G401 (cell line): ENCODE measurements around the gene DCAF10. TPM values are rescaled to one million over a fixed set of nuclear protein-coding genes. Genes with fewer than 3 reads are reported as not detected.
A peak's percentile ranks its signal among the peaks of the same experiment; 100 is the strongest.
"Not testable (repeated sequence)": the region's sequence is repeated elsewhere in the genome, so short reads cannot be mapped to it uniquely, and the experiment has no call there.

Experiments
- DNase-seq: peaks from one replicate; pipeline ENCODE4 v3.0.0-alpha.2; 2015; ENCODE audit warnings: low spot score
- in situ Hi-C: cut with HindIII; loops from 2 replicates; pipeline ENCODE4 v1.10.0; 2016; ENCODE audit warnings: low sequenced_read_pairs, mixed read lengths
- total RNA-seq: library from RNA; depleted of rRNA; stranded (reverse); fragments of >200 nt; shearing (Covaris generic); gene quantifications from 2 replicates; pipeline ENCODE4 v1.2.3, GENCODE V29; 2014

DCAF10 gene
- total RNA-seq, 1 experiment from 2014 or later = 16.5 TPM

GRCh38 chr9:37903647-37904444 lies 103.2 kb downstream of the DCAF10 start, which contains the start of gene SLC25A51:
Gene SLC25A51 (minus strand): TSS chr9:37904127. CDS start chr9:37888550, 15,577 bp downstream.
- in situ Hi-C loops = no loop called here
- peak; percentile 88 for DNase-seq

- in situ Hi-C loops = no loop called here
- DNase-seq = peak; percentile 28
Observed at GRCh38 chr9:37904445-37905130, 104.0 kb downstream of the DCAF10 start.

- in situ Hi-C loops = no loop called here
- DNase-seq = peak; percentile 23
Observed at GRCh38 chr9:37905131-37905505, 104.5 kb downstream of the DCAF10 start.

GRCh38 chr9:37905776-37906175 lies 105.2 kb downstream of the DCAF10 start:
- DNase-seq = no peak
- in situ Hi-C loops = no loop called here

- DNase-seq = no peak
- in situ Hi-C loops = no loop called here
Observed at GRCh38 chr9:37906312-37907239, 106.0 kb downstream of the DCAF10 start.

- in situ Hi-C loops = no loop called here
- DNase-seq = no peak
Observed at GRCh38 chr9:37908283-37908682, 107.7 kb downstream of the DCAF10 start.

- no peak for DNase-seq
- in situ Hi-C loops = no loop called here
Observed at GRCh38 chr9:37908698-37909186, 108.1 kb downstream of the DCAF10 start.

GRCh38 chr9:37909326-37909725 lies 108.7 kb downstream of the DCAF10 start:
- DNase-seq = no peak
- in situ Hi-C loops = no loop called here

GRCh38 chr9:37909836-37910235 lies 109.2 kb downstream of the DCAF10 start:
- in situ Hi-C loops, DNase-seq: not testable (repeated sequence)

GRCh38 chr9:37910271-37910670 lies 109.7 kb downstream of the DCAF10 start:
- no peak for DNase-seq
- in situ Hi-C loops = no loop called here

- in situ Hi-C loops = no loop called here
- DNase-seq = no peak
Observed at GRCh38 chr9:37911271-37911681, 110.7 kb downstream of the DCAF10 start.

- in situ Hi-C loops = no loop called here
- DNase-seq = peak; percentile 82
Observed at GRCh38 chr9:37913480-37914153, 113.0 kb downstream of the DCAF10 start.

GRCh38 chr9:37914154-37914551 lies 113.6 kb downstream of the DCAF10 start:
- no peak for DNase-seq
- in situ Hi-C loops = no loop called here

GRCh38 chr9:37914701-37915358 lies 114.2 kb downstream of the DCAF10 start:
- DNase-seq = no peak
- in situ Hi-C loops = no loop called here

GRCh38 chr9:37915911-37916470 lies 115.4 kb downstream of the DCAF10 start:
- in situ Hi-C loops = no loop called here
- DNase-seq = no peak

- in situ Hi-C loops = no loop called here
- no peak for DNase-seq
Observed at GRCh38 chr9:37916471-37917312, 116.1 kb downstream of the DCAF10 start.
